Activated CD8-positive, alpha-beta memory T cell treated with anti-CD3 and anti-CD28 coated beads for 24 hours (primary cell): ENCODE results near the gene PNPLA5.

Experiments
- DNase-seq: peaks from one replicate; pipeline ENCODE4 v3.0.0-alpha.2; 2020

PNPLA5 gene

GRCh38 chr22:43852573-43853327, 39.1 kb downstream of the PNPLA5 start:
- DNase-seq = no peak

GRCh38 chr22:43851979-43852307, 39.9 kb downstream of the PNPLA5 start:
- no peak for DNase-seq

- DNase-seq = no peak
These were observed 40.5 kb downstream of the PNPLA5 start for GRCh38 chr22:43851058-43851978.

GRCh38 chr22:43850529-43850928, 41.3 kb downstream of the PNPLA5 start:
- no peak for DNase-seq

GRCh38 chr22:43849731-43850130, 42.1 kb downstream of the PNPLA5 start:
- DNase-seq = no peak

- no peak for DNase-seq
These were observed 43.2 kb downstream of the PNPLA5 start for GRCh38 chr22:43848366-43849171.

GRCh38 chr22:43847376-43848289, 44.2 kb downstream of the PNPLA5 start:
- DNase-seq = no peak

- no peak for DNase-seq
These were observed 44.8 kb downstream of the PNPLA5 start for GRCh38 chr22:43846966-43847365.

GRCh38 chr22:43845981-43846380, 45.8 kb downstream of the PNPLA5 start:
- no peak for DNase-seq

GRCh38 chr22:43844560-43845545, 47.0 kb downstream of the PNPLA5 start:
- no peak for DNase-seq

- DNase-seq = no peak
These were observed 47.9 kb downstream of the PNPLA5 start for GRCh38 chr22:43843783-43844530.

GRCh38 chr22:43841742-43842141, 50.1 kb downstream of the PNPLA5 start:
- DNase-seq = no peak

- no peak for DNase-seq
These were observed 51.0 kb downstream of the PNPLA5 start for GRCh38 chr22:43840851-43841250.

GRCh38 chr22:43840431-43840830, 51.4 kb downstream of the PNPLA5 start:
- no peak for DNase-seq

- DNase-seq = no peak
These were observed 52.0 kb downstream of the PNPLA5 start for GRCh38 chr22:43839781-43840180.

GRCh38 chr22:43838571-43839307, 53.1 kb downstream of the PNPLA5 start:
- no peak for DNase-seq

- no peak for DNase-seq
These were observed 53.7 kb downstream of the PNPLA5 start for GRCh38 chr22:43838161-43838560.

- no peak for DNase-seq
These were observed 54.1 kb downstream of the PNPLA5 start for GRCh38 chr22:43837666-43838065.

- DNase-seq = no peak
These were observed 56.1 kb downstream of the PNPLA5 start for GRCh38 chr22:43835736-43836135.
